ENCODE data around the gene INSL3.

INSL3 gene

DNA sequence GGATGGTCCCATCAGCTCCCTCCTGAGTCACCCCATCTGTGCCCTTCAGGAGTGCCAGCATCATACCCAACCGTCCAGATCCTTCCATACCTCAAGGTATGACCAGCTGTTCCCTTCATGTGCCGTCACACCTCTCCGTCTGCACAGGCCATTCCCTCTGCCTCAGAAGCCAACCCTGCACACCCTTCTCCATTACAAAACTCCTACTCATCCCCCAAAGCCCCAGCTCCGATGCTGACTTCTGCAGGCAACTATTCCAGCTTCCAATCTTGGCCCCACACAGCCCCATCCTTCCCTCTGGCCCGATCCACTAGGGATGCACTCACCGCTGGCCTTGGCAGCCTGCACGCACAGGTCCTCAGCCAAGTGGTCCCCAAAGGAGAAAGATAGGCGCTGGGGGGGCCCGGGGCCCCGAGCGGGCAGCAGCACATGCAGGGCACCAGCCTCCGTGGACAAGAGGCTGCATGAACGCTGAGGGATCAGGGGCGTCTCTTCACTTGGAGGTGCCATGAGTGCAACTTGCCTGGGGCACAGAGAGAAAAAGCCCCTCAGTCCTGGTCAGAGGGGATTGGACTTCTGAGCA, 22.7 kb upstream of the INSL3 start:
- no peak for DNase-seq

DNA sequence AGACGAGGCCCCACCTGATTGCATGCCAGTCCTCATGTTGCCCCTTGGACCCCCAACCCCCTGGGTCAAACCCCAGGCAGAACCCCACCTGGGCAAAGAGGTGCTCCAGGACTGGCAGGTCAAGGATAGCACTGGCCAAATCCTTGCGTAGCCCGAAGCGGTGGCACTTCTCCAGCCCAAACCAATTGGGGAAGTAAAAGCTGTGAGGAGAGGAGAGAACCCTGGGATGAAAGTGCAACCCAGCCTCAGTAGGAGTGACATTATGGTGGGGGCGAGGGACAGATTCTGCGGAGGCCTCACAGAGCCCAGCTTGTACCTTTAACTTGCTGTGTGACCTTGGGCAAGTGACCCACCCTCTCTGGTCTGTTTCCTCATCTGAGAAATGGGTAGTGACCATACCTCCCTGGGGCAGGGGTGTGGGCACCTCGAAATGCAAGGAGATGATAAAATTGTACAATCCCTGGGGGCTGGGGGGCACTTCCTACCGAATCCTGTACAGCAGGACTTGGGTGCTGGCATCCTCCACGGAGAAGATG, 22.0 kb upstream of the INSL3 start:
- no peak for DNase-seq

DNA sequence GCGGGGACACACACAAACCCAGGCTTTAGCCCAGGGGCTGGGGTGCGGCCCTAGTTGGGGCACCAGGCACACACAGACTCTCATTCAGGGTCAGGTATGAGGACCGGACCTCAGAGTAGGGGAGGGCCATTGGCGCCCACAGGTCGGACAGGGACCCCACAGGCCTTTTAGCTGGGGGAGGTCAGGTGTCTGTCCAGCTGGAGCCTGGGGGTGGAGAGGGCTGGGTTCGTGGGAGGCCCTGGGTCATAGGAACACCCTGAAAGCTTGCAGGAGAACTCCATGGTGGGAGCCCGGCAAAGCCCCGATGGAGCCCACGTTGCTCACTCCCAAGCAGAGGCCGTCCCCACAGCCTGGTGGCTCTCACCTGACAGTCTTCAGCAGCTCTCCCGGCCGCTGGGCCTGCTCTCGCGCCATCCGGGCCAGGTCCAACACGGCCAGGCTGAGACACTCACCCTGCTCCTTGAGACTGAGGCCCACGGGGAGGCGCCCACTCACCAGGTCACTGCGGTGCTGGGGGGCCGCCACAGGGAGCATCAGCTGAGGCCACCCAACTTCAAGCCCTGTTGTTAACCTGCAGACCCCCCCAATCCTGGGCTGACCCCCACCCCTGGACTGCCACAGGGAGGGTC, 21.5 kb upstream of the INSL3 start:
- no peak for DNase-seq

DNA sequence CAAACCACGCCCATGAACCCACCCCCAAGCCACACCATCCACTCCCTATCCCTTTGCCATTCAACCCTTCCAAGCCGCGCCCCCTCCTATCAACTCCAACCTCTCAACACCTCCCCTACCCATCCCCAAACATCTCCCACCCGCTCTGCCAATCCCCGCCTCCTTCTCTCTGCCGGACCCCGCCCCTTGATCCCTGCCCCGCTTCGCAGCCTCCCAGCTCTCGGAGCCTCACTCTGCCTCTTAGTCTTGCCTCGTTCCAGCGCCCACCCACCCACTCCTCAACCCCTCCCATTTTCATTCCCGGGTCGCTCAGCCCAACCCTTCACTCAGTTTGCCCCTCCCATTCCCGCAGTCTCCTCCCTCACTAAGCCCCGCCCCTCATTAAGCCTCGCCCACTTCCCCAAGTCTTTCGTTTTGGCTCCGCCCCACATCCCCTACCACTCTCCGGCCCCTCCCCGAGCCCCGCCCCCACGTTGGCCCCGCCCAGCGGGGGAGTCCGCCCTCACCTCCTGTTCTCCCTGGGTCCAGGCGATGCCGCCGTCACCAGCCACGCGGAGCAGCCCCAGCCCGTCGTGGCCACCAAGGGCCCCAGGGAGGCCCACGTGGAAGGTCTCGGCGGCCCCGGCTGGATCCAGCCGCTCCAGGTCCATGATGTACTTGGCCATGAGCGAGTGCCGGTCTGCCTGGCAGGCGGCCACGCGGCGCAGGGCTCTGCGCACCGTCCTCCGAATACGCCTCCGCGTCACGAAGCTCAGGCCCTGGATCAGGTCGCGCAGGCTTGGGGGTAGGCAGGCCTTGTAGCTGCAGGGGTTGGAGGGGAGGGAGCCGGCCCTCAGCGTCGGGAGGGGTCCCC, 20.7 kb upstream of the INSL3 start:
- peak; percentile 92 for DNase-seq

DNA sequence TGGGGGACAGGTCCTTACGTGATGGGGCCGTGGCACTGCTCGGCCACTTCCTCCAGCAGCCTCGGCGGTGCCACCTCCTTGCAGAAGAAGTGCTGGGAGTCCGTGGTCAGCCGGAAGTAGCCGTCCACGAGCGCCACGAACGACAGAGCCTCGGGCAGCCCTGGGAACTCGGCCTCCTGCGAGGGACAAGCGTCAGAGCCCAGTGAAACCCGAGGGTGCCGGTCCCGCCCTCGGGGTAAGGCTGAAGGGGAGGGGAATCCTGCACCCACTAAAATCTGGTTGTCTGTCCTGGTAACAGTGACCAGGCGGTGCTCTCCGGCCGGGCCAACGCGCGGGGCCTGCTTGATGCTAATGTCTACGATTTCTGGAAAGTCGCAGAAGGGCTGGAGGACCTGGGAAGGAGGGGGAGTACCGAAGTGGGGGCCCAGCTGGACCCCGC, 20.1 kb upstream of the INSL3 start:
- no peak for DNase-seq

DNA sequence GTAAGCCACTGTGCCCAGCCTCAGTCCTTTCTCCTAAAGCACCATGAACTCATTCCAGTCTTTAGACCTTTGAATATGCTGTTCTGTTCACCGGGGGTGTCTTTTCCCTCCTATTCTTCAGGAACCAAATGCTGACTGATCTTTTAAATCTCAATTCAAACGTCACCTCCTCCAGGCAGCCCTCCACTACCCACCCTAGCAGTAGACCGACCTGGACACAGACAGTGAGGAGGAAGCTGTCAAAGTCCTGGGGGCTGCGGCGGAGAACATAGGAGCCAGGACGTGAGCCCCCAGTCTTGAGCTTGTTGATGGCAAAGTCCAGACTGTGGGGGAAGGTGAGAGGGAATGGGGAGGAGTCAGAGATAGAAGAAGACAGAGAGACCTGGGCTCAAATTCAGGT, 18.7 kb upstream of the INSL3 start:
- DNase-seq = no peak

DNA sequence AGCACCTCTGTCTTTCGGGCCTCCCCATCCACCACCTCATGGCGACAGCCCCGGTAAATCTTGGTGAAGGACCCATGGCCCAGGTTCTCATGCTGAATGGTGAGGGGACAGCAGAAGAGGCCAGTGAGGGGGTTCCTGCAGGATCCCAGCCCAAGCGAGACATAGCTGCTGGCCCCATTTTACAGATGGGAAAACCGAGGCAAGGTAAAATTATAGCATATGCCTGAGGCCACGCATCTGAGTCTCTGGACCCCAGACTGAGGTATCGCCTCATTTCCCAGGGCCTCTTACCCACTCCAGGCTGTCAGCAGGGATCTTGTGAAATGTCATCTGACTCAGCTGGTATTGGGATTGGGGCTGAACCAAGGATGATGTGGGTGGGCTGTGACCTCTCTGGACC, 16.7 kb upstream of the INSL3 start:
- no peak for DNase-seq

DNA sequence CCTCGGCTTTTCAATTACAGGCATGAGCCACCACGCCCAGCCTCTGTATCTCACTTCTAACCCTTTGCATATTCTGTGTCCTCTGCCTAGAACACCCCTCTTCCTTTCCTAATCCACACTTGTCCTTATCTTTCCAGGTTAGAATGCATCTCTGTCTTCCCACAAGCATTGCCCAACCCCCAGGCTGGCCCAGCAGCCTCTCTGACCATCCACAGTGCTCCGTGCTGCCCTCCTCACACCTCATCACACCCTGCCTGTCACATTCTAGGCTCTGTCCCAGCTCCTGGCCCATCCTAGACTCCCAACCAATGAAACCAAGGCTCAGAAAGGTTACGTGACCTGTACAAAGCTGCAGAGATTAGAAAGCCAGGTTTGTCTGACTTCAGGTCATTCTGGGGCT, 15.2 kb upstream of the INSL3 start:
- DNase-seq = no peak

DNA sequence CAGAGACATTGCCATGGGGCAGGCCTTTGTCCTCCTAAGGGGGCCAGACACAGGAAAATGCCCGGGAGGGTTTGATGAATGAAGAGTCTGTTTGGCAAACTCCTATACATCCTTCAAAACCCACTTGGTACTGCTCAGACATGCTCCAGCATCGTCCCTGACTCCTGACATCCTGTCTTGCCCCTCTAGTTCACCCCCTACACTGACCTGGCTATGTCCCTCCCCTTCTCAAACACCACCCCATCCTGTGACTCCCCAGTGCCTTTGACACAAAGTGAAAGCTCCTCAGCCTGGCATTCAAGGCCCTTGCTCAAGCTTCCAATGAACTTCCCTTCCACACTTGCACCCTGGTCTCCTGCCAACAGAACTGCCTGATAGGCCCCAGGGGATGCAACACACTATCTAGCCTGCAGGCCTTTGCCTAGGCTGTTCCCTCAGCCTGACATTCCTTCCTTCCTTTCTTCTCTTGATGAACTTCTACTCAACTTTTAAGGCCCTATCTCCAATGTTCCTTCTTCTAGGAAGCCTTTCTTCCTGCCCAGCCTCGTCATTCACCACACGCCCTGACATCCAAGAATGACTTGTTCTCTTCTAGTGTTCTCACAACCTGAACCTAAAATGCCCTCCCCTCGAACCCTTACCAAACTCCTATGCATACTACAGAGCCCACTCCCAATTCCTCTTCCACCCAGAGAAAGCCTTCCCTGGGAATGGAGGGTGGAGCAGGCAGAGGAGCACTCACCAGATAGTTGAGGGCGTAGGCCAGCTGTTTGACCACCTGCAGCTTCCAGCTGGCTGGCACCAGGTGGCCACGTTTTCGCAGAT, 14.1 kb upstream of the INSL3 start:
- no peak for DNase-seq

DNA sequence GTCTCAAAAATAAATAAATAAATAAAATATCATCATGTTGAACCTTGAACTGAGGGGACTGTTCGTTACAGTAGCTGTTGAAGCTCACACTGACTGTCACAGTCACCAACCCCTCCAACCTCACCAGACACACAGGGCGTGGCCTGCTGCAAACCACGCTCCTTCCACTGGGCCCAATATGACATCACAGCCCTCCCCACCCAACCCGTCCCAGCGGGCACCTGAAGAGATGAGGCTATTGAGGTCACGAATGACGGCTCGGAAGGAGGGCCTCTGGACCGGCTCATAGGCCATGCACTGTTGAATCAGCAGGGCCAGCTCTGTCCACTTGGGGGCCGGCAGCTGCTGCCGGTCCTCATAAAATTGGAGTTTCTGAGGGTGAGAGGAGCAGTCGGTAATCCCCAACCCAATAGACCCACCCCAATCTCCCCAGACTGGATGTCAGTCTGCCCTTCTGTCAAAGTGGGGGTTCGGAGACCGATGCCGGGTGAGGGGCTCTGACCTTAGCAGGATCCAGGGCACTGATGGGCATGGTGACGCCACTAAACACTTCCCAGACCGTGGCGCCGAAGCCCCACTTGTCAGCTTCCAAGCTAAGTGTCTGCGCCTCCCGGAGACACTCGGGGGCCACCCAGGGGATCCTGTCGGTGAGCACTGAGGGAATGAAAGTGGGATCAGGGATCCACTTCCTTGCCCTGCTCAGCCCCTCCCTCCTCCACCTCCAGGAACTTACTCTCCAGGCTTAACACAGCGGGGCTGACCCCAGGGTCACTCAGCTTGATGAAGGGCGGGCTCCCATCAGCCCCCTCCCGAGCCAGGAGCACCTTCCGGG, 13.2 kb upstream of the INSL3 start:
- no peak for DNase-seq

DNA sequence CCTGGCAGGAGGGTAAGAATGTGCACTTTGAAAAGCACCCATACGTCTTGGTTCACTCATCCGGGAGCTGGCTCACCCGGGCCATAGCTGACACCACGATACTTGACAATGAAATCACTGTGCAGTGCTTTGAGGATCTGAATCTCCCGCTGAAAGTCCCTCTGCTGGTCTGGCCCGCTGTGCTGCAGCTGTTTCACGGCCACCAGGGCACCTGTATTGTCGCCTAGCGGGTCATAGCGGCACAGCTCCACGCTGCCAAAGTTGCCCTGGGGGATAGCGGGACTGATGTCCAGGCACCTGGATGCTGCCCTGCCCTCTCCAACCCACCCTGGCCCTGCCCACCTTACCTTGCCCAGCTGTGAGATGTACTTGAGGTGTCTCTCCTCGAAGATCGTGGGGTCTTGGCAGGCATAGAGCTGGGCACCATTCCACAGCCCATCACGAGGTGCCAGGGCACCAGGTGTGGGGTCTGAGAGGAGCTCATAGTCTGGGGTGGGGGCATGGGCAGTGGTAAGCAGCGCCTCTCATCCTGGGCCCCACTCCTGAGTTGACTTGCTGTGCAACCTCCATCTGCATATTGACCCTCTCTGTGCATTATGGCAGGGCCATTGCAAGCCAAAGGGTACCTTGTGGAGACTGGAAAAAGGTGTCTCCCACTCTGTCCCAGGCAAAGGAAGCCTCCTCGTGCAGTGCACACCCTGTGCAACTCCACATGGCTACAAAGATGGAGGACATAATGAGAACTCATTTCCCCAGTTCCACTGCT, 11.3 kb upstream of the INSL3 start:
- no peak for DNase-seq

DNA sequence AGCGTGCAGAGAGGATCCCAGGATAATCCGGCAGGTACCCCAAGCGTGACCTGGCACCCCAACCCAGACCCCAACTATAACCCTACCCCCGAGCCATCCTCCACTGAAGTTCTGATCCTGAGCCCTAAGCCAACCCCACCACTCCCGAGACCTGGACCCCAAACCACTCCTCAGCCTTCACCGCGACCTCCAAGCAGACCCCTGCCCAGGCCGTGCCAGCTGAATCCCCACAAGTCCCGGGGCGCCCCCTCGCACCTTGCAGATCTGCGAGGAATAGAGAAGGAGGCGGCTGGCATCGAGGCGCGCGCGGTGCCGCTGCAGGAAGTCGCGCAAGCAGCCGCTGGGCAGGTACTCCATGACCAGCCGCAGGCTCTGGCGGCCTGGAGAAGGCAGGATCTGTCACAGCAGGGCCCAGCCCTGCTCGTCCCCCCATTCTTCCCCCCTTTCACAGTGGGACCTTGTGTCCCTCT, 10.1 kb upstream of the INSL3 start:
- no peak for DNase-seq

DNA sequence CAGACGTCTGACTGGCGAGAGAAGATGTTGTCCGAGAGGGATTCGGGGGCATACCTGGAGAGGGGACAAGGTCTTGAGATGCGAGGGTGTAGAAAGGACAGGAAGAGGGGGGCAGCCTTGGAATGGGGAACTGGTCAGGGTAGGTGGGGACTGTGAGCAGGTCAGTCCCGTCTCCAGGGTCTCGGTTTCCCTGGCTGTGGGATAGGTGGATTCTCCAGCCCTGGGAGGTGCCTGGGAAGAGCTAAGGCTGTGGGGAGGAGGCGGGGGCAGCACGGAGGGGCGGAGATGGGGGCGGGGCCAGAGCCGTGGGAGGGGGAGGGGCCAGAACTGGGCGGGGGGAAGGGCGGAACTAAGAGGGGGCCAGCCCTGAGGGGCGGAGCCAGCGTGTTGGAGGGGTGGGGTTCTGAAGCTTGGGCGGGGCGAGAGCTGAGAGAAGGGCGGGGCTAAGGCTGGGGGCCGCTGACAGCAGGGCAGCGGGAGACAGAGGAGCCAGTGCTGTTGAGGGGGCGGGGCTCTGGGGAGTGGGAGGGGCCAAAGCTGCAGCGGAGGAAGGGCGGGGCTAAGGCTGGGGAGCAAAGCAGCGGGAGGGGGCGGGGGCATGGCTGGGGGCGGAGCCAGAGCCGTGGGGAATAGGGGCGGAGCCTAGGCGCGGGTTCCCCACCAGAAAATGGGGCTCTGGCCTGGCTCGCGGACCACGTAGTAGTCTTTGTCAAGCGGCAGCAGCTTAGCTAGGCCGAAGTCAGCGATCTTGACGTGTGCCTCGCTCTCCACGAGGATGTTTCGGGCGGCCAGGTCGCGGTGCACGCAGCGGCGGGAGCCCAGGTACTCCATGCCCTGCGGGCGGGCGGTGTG, 9.5 kb upstream of the INSL3 start:
- peak; percentile 90 for DNase-seq

DNA sequence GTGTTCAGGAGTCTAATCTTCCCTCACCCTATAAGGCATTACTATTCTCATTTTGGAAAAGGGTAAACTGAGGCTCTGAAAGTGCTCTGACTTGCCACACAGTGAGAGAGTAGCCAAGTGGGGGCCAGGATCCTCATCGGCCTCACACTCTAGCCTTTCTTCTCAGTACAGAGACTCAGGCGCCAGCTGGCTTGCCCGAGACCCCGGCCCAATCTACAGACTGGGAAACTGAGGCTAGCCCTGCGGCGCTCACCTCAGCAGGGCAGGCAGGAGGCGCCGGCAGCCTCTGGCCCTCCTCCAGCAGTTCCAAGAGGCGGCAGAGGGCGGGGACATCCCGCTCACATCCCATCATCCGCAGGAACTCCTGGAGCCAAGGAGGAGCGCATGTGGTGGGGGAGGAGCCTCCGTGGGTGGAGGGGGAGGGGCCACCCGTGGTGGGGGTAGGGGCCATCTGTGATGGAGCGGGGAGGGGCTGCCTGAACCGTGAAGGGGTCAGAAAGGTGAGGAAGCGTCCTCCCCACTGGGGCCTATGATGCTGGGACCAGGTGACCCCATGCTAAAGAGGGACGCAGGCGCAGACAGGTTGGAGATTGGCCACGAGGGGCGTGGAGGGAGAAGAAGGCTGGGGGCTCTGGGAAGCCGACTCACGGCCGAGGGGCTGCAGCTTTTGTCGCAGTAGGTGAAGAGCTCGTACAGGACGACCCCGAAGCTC, 8.7 kb upstream of the INSL3 start:
- peak; percentile 78 for DNase-seq

DNA sequence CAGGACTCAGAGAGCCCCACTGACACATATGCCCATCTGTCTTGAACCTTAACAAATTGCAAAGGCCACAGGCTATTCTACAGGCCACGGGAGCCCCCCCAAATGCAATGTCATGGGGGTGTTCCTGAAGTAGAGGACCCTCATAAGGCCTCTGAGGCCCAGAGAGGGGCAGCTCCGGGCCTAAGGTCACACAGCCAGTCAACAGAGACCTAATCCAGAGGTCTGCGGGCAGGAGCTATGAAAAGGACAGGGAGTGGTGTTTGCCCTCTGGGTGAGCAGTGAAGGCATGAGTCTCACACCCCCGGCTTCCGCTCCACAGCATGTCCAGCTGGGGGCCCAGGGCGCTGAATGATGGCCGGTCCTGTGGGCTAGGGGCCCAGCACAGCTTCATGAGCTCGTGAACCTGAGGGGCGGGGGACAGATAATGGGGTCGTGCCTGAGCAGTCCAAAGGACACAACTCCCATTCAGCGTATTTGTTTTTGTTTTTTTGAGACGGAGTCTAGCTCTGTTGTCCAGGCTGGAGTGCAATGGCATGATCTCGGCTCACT, 5.3 kb upstream of the INSL3 start:
- DNase-seq = no peak

DNA sequence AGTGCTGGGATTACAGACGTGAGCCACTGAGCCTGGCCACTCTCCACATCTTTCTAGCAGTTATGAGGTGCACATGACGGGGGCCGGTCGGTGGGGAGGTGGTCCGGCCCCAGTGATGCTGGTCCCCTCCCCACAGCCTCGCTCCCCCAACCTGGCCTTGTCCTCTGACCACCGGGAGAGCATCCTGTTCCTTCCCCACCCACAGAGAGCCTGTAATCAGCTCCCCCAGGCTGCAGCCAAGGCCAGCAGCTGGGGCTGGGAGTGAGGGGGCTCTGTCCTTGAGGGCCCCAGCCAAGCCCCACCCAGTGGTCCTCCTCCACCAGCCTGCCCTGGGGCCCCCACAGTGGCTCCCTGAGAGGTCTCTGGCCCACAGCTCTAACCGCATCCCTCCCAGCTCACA, 3.0 kb upstream of the INSL3 start:
- DNase-seq = no peak

DNA sequence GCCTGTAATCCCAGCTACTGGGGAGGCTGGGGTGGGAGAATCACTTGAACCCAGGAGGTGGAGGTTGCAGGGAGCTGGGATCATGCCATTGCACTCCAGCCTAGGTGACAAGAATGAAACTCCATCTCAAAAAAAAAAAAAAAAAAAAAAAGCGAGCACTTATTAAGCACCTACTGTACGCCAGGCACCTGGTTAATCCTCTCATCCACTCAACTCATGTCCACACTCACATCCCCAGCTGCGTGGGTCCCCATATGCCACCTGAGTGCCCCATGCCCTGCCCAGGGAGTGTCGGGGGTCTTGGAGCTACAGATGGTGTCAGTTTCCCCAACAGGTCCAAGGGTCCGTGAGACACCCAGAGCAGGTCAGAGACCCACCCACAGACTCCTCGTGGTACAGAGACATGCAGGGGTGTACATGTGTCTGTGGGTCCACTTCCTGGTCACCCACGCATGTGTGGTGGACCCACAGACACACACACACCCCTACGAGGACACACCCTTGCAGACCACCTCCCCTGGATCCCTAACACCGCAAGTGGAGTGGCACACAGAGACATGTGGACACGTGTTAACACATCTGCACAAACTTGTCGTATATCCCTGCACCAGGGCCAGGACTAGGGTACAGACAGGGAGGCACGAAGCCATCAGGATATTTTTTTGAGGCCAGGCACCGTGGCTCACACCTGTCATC, 3.5 kb downstream of the INSL3 start:
- DNase-seq = no peak

DNA sequence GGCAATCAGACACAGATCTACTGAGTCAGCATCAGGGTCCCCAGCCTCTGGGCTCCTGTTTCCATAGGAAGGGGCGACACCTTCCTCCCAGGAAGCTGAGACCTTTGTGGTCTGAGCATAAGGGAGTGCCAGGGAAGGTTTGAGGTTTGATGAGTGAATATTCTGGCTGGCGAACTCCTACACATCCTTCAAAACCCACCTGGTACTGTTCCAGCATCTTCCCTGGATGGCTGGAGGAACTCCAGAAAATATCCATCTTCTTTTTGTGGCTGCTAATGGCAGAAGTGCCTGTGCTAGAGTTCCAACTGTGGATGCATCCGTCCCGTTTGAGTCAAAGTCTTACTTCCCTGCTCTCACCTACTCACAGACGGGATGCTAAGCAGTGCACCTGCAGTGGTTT, 9.2 kb downstream of the INSL3 start:
- no peak for DNase-seq

DNA sequence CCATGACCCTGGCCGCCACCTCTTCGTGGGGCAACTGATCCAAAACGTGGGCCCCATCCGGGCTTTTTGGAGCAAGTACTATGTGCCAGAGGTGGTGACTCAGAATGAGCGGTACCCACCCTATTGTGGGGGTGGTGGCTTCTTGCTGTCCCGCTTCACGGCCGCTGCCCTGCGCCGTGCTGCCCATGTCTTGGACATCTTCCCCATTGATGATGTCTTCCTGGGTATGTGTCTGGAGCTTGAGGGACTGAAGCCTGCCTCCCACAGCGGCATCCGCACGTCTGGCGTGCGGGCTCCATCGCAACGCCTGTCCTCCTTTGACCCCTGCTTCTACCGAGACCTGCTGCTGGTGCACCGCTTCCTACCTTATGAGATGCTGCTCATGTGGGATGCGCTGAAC, 9.6 kb downstream of the INSL3 start:
- no peak for DNase-seq
